HG02938 (cell line): ENCODE measurements around the gene ZBTB24.
"Not testable (repeated sequence)": the region's sequence is repeated elsewhere in the genome, so short reads cannot be mapped to it uniquely, and the experiment has no call there.

Experiments used
- ATAC-seq: cut with Tn5 transposase; IDR thresholded peaks from one replicate; pipeline ENCODE4 v1.9.1; 2021; ENCODE audit warnings: mild to moderate bottlenecking, moderate library complexity; ENCODE audit not compliant: unreplicated experiment

ZBTB24 gene

DNA sequence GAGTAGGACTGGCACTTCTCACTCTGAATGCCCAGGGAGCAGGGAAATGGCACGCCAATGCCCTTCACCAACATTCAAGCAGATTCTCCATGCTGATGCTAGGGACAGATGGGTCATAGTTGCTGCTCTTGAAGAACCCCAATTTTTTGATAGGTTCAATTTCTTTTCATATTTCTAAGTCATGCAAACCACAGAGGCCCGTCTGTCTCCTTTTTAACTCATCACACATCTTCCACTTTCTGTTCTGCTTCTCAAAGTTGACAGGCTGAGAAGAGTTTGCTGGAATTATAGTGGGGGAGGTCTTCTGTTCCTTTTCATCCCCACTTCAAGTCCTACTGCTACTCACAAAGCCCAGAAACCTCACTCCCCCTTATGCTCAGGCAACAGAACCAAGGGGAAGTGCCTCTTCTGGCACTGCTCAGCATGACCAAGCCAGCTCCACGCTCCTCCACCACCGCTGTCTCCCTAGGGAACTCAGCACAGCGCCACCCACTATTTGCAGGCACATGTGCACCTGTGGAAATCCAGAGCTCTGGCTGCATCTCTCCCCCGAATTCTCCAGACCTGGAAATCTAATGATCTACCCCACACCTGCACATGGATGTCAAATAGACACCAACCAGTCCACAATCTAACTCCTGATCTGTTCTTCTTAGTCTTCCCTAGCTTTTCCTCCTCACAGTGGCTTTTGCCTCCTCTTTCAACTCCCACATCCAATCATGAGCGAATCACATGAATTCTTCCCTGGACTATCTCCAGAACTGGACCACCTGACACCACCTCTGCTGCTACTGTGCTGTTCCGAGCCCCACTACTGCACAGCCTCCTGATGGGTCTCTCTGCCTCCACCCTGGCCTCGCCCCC lies 10.7 kb downstream of the ZBTB24 start:
- peak; percentile 53 for ATAC-seq

GRCh38 chr6:109471105-109471810 lies 11.8 kb downstream of the ZBTB24 start:
- no peak for ATAC-seq

- no peak for ATAC-seq
These were observed 13.3 kb downstream of the ZBTB24 start for GRCh38 chr6:109469591-109470189.

DNA sequence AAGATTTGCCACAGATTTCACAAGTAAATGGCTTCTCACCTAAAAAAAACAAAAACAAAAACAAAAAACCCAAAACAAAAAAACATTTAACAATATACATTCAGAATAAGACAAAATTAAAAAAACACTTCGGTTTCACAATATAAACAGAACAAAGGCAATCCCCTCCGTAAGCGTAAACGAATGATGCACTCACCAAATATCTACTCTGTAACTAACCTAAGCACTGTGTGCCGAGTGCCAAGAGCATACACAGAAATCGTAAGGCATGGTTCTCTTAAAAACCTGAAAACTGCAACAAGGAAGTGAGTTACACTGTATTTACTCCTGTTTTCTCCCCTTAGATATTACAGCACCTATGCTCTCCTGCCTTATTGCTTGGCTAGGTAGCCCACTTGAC lies 15.3 kb downstream of the ZBTB24 start:
- ATAC-seq: no peak

DNA sequence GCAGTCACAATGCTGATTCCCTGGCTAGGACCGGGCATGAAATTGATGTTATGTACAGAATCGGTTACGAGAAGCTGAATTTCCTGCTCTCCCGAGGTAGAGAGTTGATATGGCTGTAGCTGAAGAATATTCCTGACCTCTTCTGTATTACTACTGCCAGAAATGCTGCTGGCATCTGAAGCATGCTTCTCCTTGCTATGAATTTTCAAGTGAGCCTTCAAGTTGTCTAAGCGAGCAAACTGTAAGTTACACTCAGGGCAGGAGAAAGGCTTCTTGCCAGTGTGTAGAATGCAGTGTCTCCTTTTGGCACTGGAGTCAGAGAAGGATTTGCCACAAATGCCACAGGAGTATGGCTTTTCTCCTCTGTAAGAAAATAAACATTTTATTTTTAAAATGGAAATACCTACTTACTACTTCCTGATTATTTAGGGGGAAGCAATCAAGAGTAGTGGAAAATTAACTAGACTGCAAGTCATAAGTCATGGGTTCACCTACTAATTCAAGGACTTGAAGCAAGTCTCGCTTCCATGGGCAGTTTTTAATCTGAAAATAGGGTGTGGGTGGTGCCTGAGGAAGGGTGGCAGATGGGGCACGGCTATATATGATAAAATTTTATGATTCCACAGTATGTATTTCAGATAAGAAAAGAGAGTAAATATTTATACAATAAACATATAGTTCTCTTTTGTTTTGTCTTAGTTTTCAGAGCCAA lies 16.7 kb downstream of the ZBTB24 start:
- no peak for ATAC-seq

DNA sequence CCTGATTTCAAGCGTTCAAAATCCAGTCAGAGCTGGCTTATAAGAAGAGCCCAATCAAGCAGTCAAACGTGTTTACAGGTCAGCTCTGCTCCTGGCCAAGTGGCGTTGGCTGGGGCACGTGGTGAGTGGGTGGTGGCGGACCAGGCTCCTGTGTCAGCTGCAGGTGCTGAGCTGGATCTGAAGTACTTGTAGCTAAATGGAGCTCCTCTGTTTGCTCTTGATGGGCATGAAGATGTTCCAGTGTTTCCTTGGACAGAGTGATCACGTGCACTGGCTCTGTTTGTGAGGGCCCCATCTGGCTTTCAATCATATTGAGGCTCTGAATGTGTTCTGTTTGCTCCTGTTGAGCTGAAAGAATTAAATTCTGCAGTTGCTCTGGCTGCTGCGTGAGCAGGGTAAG lies 17.2 kb downstream of the ZBTB24 start:
- ATAC-seq: no peak

DNA sequence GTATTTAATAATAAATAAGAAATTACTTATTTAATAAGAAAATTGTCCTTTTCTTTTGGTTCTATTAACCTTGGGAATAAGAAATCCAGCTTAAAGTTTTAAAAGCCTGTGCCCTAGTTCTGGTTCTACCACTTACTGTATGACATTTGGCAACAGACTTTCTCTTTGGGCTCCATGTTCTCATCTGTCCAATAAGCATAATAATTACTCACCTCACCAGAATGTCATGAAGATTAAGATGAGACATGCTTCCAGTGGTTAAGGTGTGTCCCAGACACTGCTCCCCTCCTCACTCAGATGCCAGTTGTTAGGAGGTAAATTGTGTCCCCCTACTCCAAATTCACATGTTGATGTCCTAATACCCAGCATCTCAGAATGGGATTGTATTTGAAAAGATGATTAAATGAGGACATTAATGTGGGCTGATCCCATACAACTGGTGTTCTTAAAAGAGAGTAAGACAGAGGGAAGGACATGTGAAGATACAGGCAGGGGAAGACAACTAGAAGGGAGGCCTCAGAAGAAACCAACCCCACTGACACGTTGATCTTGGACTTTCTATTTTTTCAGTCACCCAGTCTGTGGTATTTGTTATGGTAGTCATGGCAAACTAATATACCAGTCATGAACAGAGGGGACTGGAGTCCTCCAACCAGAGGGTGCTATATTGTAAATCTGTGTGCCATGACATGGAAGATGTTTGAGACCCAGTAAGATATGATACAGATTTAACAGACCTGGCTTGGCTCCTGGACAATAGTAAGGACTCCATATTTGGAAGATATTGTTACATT lies 21.1 kb downstream of the ZBTB24 start:
- ATAC-seq: no peak

GRCh38 chr6:109461205-109461604 lies 21.8 kb downstream of the ZBTB24 start:
- not testable (repeated sequence) for ATAC-seq

DNA sequence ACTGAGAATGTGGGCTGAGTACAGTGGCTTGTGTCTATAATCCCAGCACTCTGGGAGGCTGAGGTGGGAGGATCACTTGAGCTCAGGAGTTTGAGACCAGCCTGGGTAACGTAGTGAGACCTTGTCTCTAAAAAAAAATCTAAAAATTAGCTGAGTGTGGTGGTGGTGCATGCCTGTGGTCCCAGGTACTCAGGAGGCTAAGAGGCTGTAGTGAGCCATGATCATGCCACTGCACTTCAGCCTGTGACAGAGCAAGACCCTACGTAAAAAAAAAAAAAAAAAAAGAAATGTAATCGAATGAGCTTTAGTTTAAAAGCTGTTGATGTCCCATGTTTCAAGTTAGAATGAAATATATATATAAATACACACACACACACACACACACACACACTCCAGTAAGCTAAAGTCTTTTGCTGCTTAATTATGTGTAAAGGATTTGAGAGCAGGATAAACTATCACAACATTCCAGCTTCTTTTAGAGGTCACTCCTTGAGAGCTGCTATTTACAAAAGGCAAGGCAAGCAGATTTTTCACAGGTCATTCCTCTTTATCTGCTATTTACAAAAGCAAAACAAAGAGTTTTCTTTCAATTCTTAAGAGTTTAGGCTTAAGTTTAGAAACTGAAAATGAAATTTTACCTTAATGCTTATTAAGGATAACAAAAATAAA lies 22.7 kb downstream of the ZBTB24 start:
- ATAC-seq: no peak

- ATAC-seq: no peak
These were observed 24.1 kb downstream of the ZBTB24 start for GRCh38 chr6:109458774-109459531.

- no peak for ATAC-seq
These were observed 25.4 kb downstream of the ZBTB24 start for GRCh38 chr6:109457562-109457996.

- ATAC-seq: no peak
These were observed 26.1 kb downstream of the ZBTB24 start for GRCh38 chr6:109456710-109457561.

DNA sequence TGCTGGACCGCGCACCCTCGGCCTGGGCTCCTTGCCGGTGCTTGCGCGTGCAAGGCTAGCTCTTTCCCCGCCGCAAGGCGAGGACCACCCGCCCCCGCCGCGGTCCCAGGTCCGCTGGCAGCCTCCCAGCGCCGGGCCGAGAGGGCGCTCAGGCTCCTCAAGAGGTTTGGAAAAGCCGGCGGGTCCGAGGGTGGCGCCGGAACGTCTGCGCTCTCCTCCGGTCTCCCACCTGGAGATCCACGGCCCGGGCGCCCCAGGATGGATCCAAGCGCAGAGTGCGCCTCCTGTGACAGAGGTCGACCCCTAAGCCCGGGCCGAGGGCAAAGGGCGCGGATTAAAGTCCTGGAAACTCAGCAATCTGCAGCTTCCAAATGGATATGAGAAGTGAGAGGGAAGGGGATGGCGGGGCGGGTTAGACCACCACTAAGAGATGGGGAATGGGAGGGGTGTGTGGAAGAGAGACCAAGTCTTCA lies 26.9 kb downstream of the ZBTB24 start:
- ATAC-seq: no peak

DNA sequence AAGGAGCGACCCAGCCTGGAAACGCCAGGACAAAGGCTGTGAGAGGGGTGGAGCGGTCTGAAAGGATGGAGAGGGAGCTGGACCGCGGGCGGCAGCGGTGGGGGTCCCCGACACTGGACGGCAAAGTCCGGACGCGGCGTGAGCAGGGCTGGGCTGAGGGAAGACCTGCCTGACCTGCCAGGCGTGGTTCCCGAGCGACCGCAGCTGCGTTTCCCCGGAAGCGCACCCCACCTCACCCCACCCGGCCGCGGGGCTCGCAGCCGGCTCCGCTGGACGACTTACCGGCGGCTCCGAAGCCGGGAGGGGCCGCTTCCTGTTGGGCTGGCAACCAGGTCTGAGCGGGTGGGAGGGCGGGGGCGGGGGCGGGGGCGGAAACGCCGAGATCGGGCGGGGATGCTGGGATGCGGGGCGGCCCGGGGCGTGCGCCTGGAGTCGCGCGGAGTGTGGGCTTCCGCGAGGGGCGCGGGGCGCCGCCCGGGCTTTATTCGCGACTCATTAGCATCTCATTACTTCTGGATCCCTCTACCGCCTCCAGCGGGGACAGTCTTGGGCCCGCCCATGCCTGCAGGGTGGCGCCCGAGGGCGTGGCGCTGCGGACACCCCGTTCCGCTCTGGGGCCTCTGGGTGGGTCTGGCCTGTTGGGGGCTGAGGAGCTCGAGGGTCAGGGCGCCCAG lies 27.4 kb downstream of the ZBTB24 start, which contains the start of gene MICAL1:
Gene MICAL1 (minus strand): TSS at position 336 of the 674 bp plus-strand sequence. CDS start 1,576 bp downstream, outside the sequence.
- ATAC-seq: peak; percentile 56

- peak; percentile 25 for ATAC-seq
These were observed 28.3 kb downstream of the ZBTB24 start for GRCh38 chr6:109454496-109455436.
